NCI-H2196 treated with DMSO at 0.1 percent for 48 hours (cell line): ENCODE results near the gene RPRD1A.
"Not testable (repeated sequence)": the region's sequence is repeated elsewhere in the genome, so short reads cannot be mapped to it uniquely, and the experiment has no call there.

Experiments used
- DNase-seq: peaks from one replicate; lab custom pipeline; 2025; ENCODE audit not compliant: unreplicated experiment; lab: John Stamatoyannopoulos, UW

The RPRD1A gene

DNA sequence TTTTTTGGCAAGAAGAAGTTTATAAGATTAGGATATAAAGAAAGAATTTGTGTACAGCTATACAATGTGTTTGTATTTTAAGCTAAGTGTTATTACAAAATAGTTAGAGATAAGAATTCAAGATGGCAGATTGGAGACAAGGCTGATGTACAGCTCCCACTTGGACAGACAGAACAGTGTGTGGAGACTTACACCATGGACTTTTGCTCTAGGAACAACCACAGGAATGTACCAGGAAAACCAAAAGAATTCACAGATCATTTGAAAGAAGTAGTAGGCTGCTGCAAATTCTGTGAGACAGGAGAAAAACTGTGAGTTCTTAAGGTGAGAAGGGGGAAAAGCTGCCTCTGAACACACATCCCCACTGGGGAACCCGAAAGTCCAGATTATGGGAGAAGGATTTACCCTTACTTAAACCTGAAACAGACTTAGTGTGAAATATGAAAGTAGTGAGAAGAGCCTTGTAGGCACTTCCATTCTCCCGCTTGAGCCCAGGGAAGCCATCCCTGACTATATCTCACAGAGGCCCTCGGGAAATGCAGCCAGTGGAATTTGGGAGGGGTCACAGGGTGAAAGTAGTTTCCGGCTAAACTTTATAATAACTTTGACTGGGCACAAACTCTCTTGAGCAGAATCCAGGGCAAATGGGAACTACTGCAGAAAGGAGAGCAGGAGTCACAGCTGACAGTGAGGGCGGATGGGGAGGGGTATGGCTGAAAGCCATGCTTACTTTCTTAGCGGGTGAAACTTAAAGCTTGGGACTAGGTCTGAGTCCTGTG is 11.6 kb upstream of the RPRD1A start:
- no peak for DNase-seq

GRCh38 chr18:36077764-36078163 is 10.4 kb upstream of the RPRD1A start:
- DNase-seq = not testable (repeated sequence)

DNA sequence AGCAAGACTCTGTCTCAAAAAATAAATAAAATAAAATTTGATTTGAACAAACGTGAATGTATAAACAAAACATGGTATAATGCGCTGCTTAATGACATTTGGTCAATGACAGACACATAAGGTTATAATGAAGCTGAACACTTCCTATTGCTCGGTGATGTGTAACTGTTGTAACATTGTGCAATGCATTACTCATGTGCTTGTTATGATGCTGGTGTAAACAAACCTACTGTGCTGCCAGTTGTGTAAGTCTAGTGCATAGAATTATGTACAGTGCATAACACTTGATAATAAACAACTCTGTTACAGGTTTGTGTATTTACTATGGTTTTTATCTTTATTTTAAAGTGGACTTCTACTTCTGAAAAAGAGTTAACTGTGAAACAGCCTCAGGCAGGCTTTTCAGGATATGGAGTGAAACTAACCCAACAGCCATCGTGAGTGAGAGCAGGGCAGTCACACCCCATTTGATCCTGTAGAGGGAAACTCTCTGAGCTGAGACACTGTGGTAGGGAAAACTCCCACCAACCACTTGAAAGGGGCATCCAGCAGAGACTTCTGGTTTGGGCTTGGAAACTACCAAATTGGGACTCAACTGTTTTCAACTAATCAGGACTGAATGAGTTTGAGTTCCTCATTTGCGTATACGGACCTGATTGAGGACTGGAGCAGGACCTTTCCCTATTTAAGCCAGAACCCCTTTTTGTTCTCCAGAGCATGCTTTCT is 8.7 kb upstream of the RPRD1A start:
- DNase-seq = no peak

- DNase-seq = no peak
Measured at GRCh38 chr18:36074435-36074834, 7.1 kb upstream of the RPRD1A start.

GRCh38 chr18:36073676-36074075 is 6.3 kb upstream of the RPRD1A start:
- DNase-seq = no peak

- DNase-seq = not testable (repeated sequence)
Measured at GRCh38 chr18:36072406-36072805, 5.0 kb upstream of the RPRD1A start.

GRCh38 chr18:36066686-36067054 is 689 bp downstream of the RPRD1A start:
- no peak for DNase-seq

DNA sequence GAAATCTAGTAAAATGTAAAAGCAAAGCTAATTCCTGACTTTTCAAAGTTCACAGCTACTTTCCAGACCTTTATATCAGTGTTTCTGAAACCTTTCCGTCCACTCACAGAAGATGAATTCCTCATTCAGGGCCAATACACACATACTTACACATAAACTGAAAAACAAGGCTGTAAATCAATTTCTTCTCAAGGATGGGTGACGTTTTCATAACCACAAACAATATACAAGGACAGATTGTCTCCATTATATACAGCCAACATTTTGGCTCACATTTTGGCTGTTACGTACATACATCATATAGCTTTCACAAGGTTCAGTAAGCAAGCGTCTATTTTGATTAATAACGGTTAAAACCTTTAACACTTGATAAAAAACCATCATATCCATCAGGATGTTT is 1.4 kb downstream of the RPRD1A start:
- no peak for DNase-seq

DNA sequence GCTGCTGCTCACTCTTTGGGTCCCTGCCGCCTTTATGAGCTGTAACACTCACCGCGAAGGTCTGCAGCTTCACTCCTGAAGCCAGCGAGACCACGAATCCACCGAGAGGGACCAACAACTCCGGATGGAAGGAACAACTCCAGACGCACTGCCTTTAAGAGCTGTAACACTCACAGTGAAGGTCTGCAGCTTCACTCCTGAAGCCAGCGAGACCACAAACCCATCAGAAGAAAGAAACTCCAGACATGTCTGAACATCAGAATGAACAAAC is 2.6 kb downstream of the RPRD1A start:
- not testable (repeated sequence) for DNase-seq

DNA sequence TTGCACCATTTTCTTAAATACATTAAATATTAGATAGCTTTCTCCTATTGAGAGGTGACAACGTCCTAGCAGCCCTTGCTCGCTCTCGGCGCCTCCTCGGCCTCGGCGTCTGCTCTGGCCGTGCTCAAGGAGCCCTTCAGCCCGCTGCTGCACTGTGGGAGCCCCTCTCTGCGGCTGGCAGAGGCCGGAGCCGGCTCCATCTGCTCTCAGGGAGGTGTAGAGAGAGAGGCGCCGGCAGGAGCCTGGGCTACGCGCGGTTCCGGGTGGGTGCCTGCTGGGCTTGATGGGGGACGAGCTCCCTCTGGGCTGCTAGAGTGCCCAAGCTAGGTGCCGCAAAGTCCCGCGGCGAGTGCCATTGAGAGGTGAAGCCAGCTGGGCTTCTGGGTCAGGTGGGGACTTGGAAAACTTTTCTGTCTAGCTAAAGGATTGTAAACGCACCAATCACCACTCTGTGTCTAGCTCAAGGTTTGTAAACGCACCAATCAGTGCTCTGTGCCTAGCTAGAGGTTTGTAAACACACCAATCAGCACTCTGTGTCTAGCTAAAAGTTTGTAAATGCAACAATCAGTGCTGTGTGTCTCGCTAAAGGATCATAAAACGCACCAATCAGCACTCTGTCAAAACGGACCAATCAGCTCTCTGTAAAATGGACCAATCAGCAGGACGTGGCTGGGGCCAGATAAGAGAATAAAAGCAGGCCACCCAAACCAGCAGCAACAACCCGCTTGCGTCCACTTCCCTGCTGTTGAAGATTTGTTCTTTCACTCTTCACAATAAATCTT is 3.1 kb downstream of the RPRD1A start:
- DNase-seq = no peak

DNA sequence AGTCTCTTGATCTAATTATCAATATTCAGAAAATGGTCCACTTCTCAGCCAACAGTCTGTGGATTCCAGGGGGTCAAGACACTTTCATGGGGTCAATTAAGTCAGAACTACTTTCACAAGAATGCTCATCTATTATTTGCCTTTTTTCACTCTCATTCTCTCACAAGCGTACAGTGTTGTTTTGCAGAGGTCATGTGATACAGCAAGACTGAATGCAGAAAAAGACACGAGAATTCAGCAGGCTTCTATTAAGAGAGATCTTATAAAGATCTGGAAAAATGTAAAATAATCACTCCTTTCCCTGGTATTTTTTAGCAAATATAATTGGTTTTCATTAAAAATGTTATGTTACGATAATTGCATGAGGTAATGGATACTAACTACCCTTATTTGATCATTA is 8.7 kb downstream of the RPRD1A start:
- DNase-seq = no peak

DNA sequence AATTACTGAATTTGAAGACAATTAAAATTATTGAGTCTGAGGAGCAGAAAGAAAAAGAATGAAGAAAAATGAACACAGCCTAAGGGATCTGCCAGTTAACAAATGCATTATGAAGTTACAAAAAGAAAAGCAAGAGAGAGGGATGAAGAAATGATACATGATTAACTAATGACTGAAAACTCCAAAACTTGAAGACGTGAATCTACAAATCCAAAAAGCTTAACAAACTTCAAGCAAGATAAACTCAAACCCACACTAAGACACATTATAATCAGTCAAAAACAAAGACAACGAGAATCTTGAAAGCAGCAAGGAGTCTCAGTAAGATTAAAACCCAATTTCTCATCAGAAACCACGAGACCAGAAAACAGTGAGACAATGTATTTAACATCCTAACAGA is 15.6 kb downstream of the RPRD1A start:
- DNase-seq = no peak

DNA sequence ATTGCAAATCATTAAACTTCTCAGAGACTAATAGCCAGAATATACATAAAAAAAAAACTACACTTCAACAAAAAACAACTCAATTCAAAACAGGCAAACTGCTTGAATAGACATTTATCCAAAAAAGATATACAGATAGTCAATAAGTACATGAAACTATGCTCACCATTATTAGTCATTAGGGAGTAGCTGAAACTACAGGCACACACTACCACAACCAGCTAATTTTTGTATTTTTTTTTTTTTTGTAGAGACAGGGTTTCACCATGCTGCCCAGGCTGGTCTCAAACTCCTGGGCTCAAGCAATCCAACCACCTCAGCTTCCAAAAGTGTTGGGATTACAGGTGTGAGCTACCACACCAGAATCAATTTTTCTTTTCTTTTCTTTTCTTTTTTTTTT is 16.9 kb downstream of the RPRD1A start:
- no peak for DNase-seq

DNA sequence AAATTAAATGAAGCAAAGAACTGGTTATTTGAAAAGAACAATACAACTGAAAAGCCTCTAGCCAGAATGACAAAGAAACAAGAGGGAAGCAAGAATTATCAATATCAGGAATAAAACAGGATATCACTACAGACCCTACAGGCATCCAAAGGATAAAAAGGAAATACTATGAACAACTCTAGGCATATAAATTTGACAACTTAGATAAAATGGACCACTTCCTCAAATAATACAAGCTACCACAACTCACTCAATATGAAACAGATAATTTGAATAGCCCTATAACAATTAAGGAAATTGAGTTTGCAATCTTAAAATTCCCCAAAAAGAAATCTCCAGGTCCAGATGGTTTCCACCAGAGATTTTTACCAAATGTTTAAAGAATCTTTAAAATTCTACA is 19.8 kb downstream of the RPRD1A start:
- no peak for DNase-seq

GRCh38 chr18:36046898-36047297 is 20.5 kb downstream of the RPRD1A start:
- no peak for DNase-seq

DNA sequence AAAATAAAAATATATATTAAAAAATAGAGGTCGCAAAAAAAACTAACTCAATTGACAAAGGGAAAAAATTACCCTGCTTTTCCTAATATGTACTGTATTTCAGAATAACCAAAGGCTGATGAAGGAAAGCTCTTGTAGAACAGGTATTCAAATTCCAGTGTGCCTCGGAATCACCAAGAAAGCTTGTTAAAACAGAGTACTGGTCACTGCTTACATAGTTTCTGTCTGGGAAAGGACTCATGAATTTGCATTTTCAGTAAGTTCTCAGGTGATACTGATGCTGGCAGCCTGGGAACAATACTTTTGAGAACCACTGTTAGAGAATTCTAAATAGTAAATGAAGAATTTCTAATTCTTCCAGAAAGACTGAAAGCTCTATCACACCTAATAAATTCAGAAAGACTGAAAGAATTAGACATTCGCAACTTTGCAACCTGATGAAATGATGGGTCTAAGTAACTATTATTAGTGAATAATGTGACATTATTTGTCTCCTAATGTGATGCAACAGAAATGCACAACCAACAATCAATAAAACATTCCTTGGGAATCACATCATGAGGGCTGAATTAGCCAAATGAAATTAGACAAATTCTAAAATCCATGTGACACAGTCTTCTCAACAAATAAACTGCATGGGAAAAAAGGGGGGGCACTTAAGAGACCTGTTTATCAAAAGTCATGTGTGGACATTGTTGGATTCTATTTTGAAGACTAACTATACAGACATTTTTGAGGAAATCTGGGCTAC is 21.9 kb downstream of the RPRD1A start:
- no peak for DNase-seq

- DNase-seq = no peak
Measured at GRCh38 chr18:36043153-36043552, 24.2 kb downstream of the RPRD1A start.

- DNase-seq = no peak
Measured at GRCh38 chr18:36041146-36041545, 26.2 kb downstream of the RPRD1A start.

GRCh38 chr18:36038102-36038663 is 29.2 kb downstream of the RPRD1A start:
- DNase-seq = no peak

DNA sequence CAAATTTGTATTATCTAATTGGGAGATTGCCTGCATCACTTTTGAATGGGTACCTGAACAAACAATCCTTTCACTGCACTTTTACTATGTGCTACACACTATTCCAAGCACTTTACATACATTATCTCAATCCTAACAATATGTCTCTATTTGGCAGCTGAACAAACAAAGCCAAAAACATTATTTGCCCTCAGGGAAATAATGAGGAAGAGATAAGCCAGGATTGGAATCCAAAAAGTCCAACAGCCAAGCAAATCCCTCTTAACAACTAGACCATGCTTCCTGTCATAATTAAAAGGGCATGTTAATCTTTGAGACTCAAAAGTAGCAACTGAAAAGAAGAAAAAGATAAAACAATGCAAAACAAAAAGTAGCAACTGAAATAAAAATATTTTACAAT is 32.1 kb downstream of the RPRD1A start:
- DNase-seq = no peak

GRCh38 chr18:36034299-36034895 is 33.0 kb downstream of the RPRD1A start:
- no peak for DNase-seq
